Measurements from ENCODE around the gene HK2.

GRCh38 chr2:74939919-74940812, 106.2 kb downstream of the HK2 start:
- TF ChIP-seq, protein P1, sequence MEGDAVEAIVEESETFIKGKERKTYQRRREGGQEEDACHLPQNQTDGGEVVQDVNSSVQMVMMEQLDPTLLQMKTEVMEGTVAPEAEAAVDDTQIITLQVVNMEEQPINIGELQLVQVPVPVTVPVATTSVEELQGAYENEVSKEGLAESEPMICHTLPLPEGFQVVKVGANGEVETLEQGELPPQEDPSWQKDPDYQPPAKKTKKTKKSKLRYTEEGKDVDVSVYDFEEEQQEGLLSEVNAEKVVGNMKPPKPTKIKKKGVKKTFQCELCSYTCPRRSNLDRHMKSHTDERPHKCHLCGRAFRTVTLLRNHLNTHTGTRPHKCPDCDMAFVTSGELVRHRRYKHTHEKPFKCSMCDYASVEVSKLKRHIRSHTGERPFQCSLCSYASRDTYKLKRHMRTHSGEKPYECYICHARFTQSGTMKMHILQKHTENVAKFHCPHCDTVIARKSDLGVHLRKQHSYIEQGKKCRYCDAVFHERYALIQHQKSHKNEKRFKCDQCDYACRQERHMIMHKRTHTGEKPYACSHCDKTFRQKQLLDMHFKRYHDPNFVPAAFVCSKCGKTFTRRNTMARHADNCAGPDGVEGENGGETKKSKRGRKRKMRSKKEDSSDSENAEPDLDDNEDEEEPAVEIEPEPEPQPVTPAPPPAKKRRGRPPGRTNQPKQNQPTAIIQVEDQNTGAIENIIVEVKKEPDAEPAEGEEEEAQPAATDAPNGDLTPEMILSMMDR (IDR thresholded peaks at IDR 0.05), result no peak
- TF ChIP-seq POLR2A (IDR thresholded peaks at IDR 0.05), result no peak

Measured in right lobe of liver (tissue), 4 donors.